Gastrocnemius medialis (tissue), 4 donors: Measurements from ENCODE around the gene HSH2D.

Experiments used
- CTCF ChIP-seq, 5 experiments: fragments of 450-650 bp in 3 of 5; fragments of 200-600 bp in 2 of 5; sonication (generic) in 2 of 5; IDR thresholded peaks in 4 of 5; conservative IDR thresholded peaks in 1 of 5; 1 replicate in 4 of 5; 2 replicates in 1 of 5; pipeline ENCODE4 v1.5.1; 2016 to 2019; ENCODE audit warnings: antibody characterized with exemption in 5 of 5, mild to moderate bottlenecking in 3 of 5, moderate library complexity in 3 of 5
- POLR2A ChIP-seq, 2 donors: fragments of 450-650 bp; IDR thresholded peaks; one replicate each; pipeline ENCODE4 v1.6.1; 2017; ENCODE audit warnings: antibody characterized with exemption in 2 of 2, mild to moderate bottlenecking in 2 of 2, moderate library complexity in 2 of 2

- TF ChIP-seq POLR2A (IDR thresholded peaks at IDR 0.05) (no peak), CTCF (IDR thresholded peaks at IDR 0.05 in 4 of 5, conservative IDR thresholded peaks at IDR 0.05 in 1 of 5) (no peak)
These were observed 24.9 kb upstream of the HSH2D start for GRCh38 chr19:16118489-16119033.
